IPS DF 4.7 (cell line): ENCODE measurements around the gene ITGA6.

ENCODE experiments used
- DNase-seq: peaks from one replicate; pipeline ENCODE4 v3.0.0-alpha.2; 2013; ENCODE audit warnings: low spot score; ENCODE audit errors: extremely low read depth

Gene ITGA6

DNA sequence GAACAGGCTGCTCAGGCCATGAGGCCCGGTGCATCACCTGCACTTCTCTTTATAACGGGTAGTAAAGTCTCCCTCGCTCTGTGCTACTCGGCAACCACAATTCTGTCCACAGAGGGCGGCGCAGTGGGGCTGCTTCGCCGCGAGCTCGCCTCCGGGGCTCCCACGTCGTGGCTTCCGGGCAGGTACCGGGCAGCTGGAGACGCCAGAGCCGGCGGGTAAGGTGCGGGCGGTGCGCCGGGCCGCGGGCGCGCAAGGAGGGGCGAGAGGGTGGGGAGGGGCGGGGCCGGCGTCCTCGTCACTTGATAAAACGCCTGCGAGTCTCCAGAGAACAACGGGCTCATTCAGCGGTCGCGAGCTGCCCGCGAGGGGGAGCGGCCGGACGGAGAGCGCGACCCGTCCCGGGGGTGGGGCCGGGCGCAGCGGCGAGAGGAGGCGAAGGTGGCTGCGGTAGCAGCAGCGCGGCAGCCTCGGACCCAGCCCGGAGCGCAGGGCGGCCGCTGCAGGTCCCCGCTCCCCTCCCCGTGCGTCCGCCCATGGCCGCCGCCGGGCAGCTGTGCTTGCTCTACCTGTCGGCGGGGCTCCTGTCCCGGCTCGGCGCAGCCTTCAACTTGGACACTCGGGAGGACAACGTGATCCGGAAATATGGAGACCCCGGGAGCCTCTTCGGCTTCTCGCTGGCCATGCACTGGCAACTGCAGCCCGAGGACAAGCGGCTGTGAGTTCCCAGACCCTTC, at the start of gene ITGA6:
ITGA6 (plus strand) TSS at position 331 of the 734 bp plus-strand sequence.
- no peak for DNase-seq

DNA sequence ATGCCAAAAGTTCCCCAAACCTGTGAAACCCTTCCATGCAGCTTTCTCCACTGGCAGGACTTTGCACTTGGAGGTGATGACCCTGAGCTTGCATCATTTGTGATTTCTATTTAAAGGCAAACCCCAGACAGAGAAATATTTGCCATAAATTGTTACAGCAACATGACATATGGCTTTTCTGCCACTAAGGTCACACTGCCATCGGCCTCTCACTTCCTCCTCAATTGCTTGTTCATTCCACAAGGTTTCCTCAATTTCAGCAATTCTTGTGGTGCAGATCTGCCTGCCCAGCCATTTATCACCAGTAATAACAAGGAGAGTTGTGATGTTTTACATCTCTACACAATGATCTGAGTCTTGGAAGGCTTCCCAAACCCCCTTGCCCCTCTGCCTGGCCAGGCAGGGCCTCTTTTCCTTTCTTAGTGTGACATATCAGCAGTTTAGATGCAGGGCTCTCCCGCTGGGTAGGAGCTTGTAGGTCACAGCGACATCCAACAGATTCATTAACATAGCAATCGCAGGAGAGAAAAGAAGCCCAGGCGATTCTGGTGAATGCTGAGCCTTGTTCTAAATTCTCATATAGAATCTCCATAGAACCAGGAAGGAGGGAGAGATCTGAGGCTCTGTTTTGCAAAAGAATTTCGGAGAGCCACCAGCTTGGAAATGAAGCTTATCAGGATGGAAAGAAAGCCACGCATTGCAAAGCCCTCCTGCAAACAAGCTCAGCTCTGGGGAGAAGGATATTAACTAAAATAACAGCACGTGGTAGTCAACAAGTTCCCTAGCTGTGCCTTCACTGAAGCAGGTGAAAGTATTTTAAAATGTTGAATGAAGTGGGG, 46.7 kb upstream of the ITGA6 start:
- peak; percentile 98 for DNase-seq

DNA sequence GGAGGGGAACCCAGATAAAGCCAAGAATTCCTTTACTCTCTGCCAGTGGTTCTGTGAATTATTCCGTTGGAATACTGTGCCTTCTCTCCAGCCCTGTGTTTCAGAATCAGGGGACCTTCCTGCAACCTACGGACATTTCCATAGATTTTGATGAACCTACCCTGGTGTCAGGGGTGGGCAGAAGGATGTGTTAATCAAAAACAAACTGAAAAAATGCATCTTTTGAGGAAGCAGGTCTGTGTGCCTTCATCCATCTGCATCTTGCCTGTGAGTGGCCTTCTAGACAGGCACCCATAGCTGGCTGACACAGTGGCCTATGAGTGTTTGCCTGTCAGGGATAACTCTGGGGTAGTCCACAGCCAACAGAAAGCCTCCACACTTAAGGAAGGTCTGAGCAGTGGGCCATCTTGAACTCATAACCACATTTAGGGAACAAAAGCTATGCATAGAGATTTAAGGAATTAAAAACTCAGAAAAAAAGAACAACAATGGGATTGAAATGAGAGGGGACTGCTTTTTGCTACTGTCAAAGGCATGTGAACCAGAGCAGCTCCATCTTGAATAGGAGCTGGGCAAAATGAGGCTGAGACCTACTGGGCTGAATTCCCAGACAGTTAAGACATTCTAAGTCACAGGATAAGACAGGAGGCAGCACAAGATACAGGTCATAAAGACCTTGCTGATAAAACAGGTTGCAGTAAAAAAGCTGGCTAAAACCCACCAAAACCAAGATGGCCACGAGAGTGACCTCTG, 45.9 kb upstream of the ITGA6 start:
- DNase-seq = no peak

DNA sequence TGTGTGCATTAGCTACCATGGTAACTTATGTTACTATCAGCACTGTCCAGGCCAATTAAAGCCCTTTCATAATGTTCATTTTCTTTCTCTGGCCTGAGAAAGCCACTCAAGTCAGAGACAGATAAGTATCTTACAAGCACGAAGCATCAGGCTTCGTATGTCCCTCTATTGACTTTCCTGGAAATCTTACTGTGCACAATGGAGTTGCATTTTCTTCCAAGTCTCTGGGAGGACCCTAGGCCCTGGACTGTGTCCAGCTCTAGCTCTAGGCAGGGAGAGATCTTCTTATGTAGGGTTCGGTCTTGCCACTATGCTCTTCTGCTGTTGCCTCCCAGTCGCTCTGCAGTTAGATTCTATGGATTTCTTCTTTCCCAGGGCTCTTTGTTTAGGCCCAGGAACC, 40.0 kb upstream of the ITGA6 start:
- DNase-seq = no peak

DNA sequence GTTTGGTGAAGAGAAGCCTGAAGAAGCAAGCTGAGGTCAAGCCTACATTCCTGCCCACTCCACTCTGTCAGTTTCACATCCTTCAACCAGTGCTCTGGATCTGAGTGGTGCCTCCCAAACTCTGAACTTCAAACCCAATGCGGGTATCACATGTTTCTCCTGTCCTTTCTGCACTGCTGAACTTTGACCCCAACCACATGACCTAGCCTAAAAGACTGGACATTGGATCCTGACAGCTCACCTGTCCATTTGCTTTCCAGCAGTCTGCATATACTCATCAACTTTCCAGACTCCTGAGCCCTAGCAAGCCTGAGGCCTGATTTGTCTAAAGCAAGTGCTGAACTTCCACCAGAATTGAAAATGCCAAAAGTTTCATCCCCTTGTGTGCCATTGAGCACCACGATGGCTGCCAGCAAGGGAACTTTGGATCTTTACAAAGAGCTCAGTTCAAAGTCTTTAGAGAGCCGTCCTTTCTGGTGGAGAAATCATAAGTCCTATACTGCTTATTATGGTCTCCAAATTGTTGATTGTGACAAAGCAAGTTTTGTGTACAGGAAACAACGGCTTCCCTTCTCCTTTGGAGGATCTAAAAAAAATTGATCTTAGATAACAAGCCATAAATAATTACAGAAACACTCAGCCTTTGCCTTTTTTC, 37.6 kb upstream of the ITGA6 start:
- no peak for DNase-seq

DNA sequence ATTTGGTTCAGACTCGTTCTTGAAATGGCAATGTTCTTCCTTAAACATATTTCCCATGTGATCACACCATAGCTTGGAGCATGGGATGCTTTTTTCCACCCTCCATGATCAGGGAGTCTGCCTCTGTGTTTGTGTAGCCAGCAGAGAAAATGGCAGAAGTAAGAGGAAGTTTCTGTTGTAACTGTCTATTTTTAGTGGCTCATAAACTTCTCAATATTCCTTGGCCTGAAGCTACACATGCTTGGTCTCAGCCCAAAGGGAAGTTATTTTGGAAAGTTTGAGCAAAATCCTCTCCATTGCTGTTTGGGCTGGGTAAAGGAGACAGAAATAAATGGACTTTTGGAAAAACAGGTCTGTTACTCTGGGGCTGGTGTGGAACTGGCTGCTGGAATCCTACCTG, 33.4 kb upstream of the ITGA6 start:
- DNase-seq = no peak

DNA sequence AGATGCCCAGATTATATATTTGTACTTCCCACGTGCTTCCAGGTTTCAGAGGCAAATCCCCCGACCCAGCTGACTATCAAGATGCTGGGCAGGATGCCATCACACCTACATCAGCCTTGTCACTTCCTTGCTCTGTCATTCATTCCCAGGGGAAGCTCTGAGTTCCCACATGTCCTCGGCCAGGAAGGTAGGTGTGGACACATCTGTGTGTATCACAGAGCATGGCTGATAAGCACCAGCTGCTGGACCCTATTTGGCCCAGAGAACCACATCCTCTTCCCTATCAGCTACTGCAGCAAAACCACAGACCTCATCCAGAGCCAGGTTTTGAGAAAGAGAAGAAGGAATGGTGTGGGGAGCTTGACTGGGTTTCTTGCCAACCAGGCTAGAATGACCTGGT, 31.9 kb upstream of the ITGA6 start:
- no peak for DNase-seq

DNA sequence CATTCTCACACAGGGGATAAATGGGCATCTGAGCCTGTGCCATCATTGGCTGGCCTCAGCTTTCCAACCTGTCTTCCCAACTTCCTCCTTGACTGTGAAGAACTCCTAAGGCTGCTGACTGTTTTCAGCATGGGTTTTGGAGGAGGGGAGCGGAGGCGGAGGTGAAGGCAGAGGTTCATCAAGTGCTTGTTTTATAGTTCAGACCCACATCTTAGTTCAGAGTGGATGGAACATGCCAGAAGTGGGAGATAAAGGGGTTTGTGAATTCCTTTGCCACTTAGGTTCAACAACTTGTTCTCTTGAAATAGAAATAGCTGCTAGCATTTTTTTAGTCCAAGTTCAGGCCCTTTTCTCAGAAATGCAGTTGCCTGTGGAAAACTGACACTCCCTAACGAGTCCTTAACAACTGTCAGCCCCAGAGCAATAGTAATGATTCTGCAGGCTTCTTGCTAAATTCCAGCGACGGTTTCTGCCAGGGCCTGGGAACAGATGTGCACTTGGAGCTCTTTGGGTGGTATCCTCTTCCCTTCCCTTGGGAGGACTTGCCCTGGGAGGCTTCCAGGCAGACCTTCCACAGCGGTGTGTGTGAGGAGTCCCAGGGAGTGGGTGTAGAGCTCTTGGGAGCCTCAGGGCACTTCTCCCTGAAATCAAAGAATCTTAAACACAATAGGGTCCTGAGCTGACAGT, 30.1 kb upstream of the ITGA6 start:
- DNase-seq = no peak

DNA sequence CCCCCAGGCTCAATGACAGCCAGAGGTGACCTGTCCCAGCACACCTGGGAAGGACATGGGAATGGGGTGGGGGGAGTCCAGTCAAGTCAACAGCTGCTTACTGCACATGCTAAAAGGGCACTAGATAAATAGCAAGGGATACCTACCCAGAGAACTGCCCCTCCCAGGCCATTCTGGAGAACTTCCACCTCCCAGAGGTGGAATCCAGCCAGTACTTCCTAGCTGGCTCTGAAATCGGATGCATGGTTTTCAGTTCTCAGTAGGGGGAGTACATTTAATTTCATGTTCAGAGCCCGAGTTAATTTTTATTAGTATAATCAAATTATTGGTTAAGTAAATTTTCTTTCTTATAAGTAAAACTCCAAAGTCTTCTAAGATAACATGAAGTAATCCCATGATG, 28.9 kb upstream of the ITGA6 start:
- no peak for DNase-seq

DNA sequence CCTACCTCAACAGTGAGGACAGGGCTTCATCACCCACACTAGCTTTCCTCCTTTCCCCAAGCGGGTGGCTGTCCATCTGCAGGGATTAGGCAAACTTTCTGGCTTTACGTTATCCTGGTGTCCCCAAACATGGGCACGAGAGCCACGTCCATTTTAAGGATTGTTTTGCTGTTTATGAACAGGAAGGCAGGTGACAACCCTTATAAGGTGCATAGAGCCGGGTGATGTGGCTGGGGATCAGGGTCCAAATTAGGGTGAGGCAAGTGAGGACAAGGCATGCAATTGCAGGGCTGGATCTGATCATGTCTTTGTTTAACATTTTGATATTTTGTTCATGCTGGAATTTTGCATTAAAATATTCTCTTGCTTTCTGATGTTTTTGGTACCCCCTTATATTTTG, 27.6 kb upstream of the ITGA6 start:
- DNase-seq = no peak

DNA sequence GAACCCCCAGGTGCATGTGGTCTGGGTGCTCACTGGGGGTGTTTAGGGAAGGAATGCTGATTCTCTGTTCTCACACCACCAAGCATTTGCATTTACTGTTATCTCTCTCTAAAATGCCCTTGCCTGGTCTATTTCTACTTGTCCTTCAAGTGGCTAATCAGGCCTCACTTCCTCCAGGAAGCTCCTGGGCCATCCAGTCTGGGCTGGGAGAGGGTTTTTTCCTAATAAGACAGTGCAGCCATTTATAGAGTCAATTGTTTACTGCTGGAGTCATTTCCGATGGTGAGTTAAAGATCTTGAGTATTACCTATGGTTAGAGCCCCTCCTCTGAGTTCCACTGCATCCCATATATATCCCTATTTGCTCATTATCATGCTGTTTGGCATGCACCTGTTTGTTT, 25.2 kb upstream of the ITGA6 start:
- no peak for DNase-seq

DNA sequence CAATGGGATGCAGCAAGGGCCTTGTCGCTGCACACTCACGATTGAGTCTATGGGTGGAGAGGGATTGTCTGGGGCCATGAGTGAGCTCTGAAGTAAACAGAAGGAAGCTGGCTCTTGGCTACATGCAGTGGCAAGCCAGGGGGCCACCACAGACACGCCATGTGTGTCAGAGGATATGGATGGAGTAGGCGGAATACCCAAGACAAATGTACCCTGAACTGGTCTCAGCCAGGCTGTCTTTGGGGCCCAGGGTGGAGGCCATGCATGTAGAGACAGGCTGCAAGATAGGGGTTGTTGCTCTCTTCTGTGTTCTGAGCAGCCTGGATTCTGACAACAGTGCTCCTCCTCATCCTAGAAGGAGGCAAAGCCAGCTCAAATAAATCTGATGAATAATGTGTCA, 24.0 kb upstream of the ITGA6 start:
- DNase-seq = no peak

DNA sequence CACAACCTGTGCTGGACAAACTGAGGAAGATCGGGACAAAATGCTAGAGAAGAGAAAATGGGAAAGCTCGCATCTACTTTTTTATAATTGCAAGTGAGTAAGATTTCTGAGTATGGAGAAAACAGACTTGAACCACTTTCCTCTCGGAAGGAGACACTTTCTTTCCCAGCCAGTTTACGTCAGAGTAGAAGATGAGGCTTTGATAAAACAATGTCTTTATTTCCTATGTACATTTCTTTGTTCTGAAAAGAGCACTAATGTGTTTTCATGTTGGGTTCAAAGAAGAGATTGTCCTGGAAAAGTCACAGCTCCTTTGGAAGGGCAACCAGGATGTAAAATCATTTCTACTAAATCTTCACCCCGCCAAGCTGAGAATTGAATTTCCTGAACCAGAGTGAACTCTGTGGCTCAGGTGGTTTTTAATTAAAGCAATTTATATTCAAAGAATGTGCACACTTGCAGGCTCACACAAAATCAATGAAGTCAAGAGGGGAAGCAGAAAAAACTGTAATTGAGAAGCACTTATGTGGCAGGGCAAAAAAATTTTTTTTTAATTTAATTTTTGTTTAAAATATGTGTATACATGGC, 23.4 kb upstream of the ITGA6 start:
- DNase-seq = no peak

DNA sequence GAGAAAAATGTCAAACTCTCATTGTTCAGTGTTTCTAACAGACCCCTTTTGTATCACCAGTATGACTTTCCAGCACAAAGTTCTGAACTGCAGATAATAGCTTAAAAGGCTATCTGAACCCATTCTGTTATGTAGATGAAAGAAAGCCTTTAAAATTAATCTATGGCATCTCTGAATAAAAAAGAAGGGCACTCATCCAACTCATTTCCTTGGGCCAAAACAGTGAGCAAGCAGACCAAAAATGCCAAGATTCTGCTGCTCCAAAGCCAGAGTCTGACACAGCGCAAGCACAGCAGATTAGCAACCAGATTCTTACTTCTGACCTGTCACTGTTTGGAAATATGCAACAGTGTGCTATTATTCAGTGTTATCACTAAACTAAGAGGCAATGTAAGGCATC, 22.6 kb upstream of the ITGA6 start:
- no peak for DNase-seq

DNA sequence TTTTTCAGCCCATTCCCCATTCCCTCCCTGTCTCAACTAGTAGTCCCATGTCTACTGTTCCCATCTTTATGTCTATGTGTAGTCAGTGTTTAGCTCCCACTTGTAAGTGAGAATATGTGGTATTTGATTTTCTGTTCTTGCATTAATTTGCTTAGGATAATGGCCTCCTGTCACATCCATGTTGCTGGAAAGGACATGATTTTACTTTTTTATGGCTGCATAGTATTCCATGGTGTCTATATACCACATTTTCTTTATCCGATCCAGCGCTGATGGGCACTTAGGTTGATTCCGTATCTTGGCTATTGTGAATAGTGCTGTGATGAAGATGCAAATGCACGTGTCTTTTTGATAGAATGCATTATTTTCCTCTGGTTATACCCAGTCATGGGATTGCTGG, 21.7 kb upstream of the ITGA6 start:
- DNase-seq = no peak

DNA sequence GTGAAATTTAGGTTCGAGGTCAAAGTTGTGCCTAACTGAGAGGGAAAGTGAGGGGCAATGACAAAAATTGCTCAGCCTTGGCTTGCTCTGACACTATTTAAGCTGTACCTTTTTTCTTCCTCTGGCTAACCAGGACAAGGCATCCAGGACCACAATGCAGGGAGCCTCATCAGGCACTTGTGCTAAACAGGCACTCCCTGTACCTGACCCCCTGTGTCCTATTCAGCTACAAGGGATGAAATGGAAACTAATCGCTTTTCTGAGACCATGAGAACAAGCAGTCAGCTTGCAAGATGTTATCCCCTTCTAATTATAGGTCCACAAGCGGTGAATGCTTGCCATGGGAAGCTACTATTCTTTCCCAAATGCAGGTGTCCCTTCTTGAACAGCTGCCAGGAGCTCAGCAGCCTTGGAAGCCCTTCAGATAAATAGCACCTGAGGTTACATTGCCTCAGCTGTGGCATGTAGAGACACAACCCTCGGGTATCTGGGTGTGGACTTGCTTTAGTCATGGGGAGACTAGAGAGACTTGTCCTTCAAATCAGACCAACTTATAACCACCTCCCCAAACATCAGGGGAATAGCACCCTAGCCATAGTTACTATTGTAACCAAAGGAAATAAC, 19.1 kb upstream of the ITGA6 start:
- no peak for DNase-seq

DNA sequence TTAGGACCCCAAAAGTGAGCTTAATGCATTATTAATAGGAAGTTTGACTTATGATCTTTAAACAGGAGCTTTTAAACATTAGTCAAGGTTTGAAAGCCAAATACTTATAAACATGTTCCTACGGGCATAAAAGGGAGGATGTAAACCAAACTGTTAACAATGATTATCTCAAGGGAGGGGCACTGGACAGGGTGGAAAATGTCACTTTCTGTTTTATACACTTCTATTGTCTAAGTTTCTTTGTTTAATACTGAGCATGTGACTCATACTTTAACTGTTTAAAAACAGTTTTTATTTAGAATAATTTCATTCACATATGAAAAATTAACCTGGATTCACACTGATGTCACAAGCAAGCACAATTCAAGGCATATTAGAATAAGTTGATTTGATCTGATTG, 18.3 kb upstream of the ITGA6 start:
- DNase-seq = no peak

DNA sequence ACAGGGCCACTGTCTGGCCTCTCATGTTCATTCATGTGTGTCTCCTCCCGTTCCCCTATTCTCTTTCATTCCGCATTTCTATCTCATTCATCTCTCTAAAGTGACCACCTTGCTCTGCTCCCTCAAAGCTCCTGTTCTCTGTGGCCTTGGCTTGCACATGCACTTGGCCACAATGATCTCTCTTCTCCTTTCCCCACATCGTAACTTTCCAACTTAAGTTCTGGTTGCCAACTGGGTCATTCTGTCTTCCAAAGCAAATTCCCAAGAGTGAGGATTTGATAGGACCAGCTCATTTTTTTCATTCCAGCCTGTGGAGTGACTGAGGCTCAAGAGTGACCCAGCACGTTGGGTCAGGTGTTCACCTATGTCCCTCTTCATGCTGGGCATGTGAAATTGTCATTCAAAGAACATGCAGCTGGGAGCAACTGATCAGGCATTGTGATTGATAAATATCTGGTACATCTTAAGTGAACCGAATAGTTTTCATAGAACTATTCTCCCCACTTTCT, 14.3 kb upstream of the ITGA6 start:
- no peak for DNase-seq

DNA sequence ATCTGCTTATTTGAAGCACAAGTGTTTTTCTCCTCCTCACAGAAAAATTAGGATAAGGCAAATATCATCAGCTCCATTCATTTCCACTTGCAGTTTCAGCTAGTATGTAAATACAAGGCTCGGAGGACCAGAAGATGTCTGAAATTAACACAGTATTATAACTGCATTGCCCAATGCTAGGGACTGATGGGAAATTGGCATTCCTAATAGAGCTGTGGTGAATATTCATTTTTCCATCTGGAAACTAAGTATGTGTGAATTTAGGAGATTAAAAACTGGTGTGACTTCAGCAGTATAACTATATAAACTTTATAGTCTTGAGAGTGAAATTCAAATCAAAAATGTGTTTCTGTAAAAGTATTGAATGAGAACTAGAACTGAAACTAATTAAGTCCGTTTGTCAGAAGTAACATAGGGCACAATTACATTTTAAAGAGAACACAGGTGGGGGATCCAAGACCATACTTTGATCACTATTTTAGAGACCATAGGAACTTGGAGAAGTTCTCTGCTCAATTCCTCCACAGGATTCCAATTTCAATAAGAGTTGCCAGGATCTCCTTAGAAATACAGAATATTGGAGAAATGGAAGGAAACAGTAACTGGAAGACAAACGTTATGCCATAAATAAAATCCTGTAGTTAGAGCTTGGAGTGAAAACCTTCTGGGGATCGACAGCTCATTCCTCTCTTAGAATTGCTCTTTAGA, 12.1 kb upstream of the ITGA6 start:
- no peak for DNase-seq

DNA sequence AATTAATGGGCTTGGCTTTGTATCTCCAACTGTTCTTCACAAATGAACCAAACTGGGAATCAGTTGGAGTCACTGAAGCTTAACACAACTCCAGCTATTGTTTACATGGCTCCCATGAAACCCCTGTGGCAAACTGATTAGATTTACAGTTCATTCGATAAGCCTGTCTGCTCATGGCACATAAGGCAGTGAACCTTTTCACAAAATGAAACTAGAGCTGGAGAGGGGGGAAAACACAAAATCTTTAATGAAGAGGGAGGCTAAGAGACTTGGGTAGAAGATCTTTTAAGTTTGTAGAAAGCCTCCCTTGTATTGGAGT, 11.6 kb upstream of the ITGA6 start:
- no peak for DNase-seq
